Thoracic aorta (tissue), 2 donors: ENCODE measurements around the gene FAM174C. TPM values are rescaled to one million over a fixed set of nuclear protein-coding genes. Genes with fewer than 3 reads are reported as not detected.
A peak's percentile ranks its signal among the peaks of the same experiment; 100 is the strongest.

Source experiments
- ATAC-seq: fragments of 150-250 bp; one replicate; pipeline ENCODE4 v1.8.0; 2017; ENCODE audit warnings: low read depth; ENCODE audit not compliant: insufficient number of reproducible peaks, low FRiP score
- DNase-seq: peaks from one replicate; pipeline ENCODE4 v3.0.0-alpha.2; 2020; ENCODE audit warnings: low spot score
- H3K27ac ChIP-seq, 2 donors: fragments of 200-600 bp; sonication (generic); 1 replicate in 1 of 2; 2 replicates in 1 of 2; pipeline ENCODE4 v1.5.1; 2016; ENCODE audit warnings: mild to moderate bottlenecking in 2 of 2, moderate library complexity in 2 of 2
- H3K27me3 ChIP-seq: fragments of 200-600 bp; sonication (generic); replicated peaks from 2 replicates; pipeline ENCODE4 v1.6.0; 2016; ENCODE audit warnings: mild to moderate bottlenecking; ENCODE audit not compliant: insufficient read depth
- H3K36me3 ChIP-seq: fragments of 200-600 bp; sonication (generic); one replicate; pipeline ENCODE4 v1.5.1; 2016
- H3K4me1 ChIP-seq, 2 donors: fragments of 200-600 bp; sonication (generic); 1 replicate in 1 of 2; 2 replicates in 1 of 2; pipeline versions ENCODE4 v1.5.1 to v1.6.0; 2016; ENCODE audit warnings: low read depth in 2 of 2, mild to moderate bottlenecking in 1 of 2; ENCODE audit not compliant: control insufficient read depth in 1 of 2
- H3K4me3 ChIP-seq: fragments of 200-600 bp; sonication (generic); 2 replicates; pipeline ENCODE4 v1.5.1; 2016; ENCODE audit warnings: mild to moderate bottlenecking
- H3K9me3 ChIP-seq: fragments of 200-600 bp; sonication (generic); 2 replicates; pipeline ENCODE4 v1.5.1; 2016
- CTCF ChIP-seq: fragments of 200-600 bp; sonication (generic); IDR thresholded peaks from one replicate; pipeline ENCODE4 v1.5.1; 2019; ENCODE audit warnings: antibody characterized with exemption
- total RNA-seq, 2 donors: library from RNA; depleted of rRNA; stranded (reverse); fragments of >200 nt; gene quantifications; one replicate each; pipeline versions ENCODE4 v1.1.0 to v1.2.3, GENCODE V29; 2016

Gene FAM174C
- total RNA-seq, 2 donors from 2014 or later: 18.8 to 40.8 TPM

GRCh38 chr19:1272423-1273262 is 2.7 kb upstream of the FAM174C start:
- Histone ChIP-seq H3K4me1 (peaks cover 52 to 77% of the 10 kb centered on the region in 2 donors), H3K4me3 (no peak overlapping the region), H3K9me3 (no peaks in the 10 kb centered on the region), H3K36me3 (peaks cover 38% of the 10 kb centered on the region), H3K27ac (peak overlapping the region in 1 of 2 donors; percentile 99), H3K27me3 (no peaks in the 10 kb centered on the region)
- DNase-seq: no peak
- no peak for ATAC-seq
- TF ChIP-seq CTCF: no peak

- no peak for TF ChIP-seq CTCF
- no peaks in the 10 kb centered on the region for H3K27me3 ChIP-seq
- peak overlapping the region in 1 of 2 donors; percentile 99 for H3K27ac ChIP-seq
- H3K4me1 ChIP-seq: peaks cover 45 to 69% of the 10 kb centered on the region in 2 donors
- DNase-seq (no peak), ATAC-seq (no peak)
- peaks cover 38% of the 10 kb centered on the region for H3K36me3 ChIP-seq
- H3K4me3 ChIP-seq: no peak overlapping the region
- H3K9me3 ChIP-seq: no peaks in the 10 kb centered on the region
Measured at GRCh38 chr19:1273263-1274041, 1.9 kb upstream of the FAM174C start.

GRCh38 chr19:1274081-1274851 is 1.1 kb upstream of the FAM174C start:
- no peak for DNase-seq
- peaks cover 45% of the 10 kb centered on the region for H3K36me3 ChIP-seq
- TF ChIP-seq CTCF: no peak
- H3K4me3 ChIP-seq: peak overlapping the region; percentile 82
- ATAC-seq: no peak
- no peaks in the 10 kb centered on the region for H3K9me3 ChIP-seq
- H3K4me1 ChIP-seq: peaks cover 41 to 65% of the 10 kb centered on the region in 2 donors
- no peaks in the 10 kb centered on the region for H3K27me3 ChIP-seq
- peak overlapping the region; percentile 93 to 99 for H3K27ac ChIP-seq

- Histone ChIP-seq H3K4me3 (peak overlapping the region; percentile 82), H3K36me3 (peaks cover 46% of the 10 kb centered on the region), H3K27ac (peak overlapping the region; percentile 93 to 98), H3K27me3 (no peaks in the 10 kb centered on the region), H3K9me3 (no peaks in the 10 kb centered on the region), H3K4me1 (peaks cover 41 to 65% of the 10 kb centered on the region in 2 donors)
- TF ChIP-seq CTCF: no peak
- DNase-seq (no peak), ATAC-seq (no peak)
Measured at GRCh38 chr19:1274852-1275259, 474 bp upstream of the FAM174C start.
